HUES64 (cell line): ENCODE data around the gene MITF. TPM values are rescaled to one million over a fixed set of nuclear protein-coding genes. Genes with fewer than 3 reads are reported as not detected.

Experiments
- H3K27ac ChIP-seq: 2 replicates; pipeline ENCODE4 v1.7.0; 2013; ENCODE audit warnings: low read depth, low read length, inconsistent platforms
- H3K27me3 ChIP-seq: 2 replicates; pipeline ENCODE4 v1.6.1; 2013; ENCODE audit warnings: mild to moderate bottlenecking, low read length; ENCODE audit not compliant: insufficient read depth
- H3K36me3 ChIP-seq: 2 replicates; pipeline ENCODE4 v1.6.1; 2013; ENCODE audit warnings: mild to moderate bottlenecking, low read length; ENCODE audit not compliant: insufficient read depth
- H3K4me1 ChIP-seq: 2 replicates; pipeline ENCODE4 v1.6.1; 2013; ENCODE audit warnings: mild to moderate bottlenecking, low read length, moderate library complexity; ENCODE audit not compliant: insufficient read depth
- H3K4me3 ChIP-seq: 2 replicates; pipeline ENCODE4 v1.5.1; 2013; ENCODE audit warnings: mild to moderate bottlenecking, low read length, moderate library complexity
- H3K9ac ChIP-seq: 2 replicates; pipeline ENCODE4 v1.6.1; 2013; ENCODE audit warnings: mild to moderate bottlenecking, low read depth, low read length
- H3K9me3 ChIP-seq: 2 replicates; pipeline ENCODE4 v1.6.1; 2013; ENCODE audit warnings: low read depth, low read length; ENCODE audit not compliant: insufficient read depth
- WGBS: fragments of 150-250, 120-280 bp; methylation state at CpG from one replicate; pipeline ENCODE4 v1.1.7; 2013; ENCODE audit warnings: missing lambda C conversion rate; 5-methylcytosine and 5-hydroxymethylcytosine counted together
- polyA plus RNA-seq, 2 experiments: library from polyadenylated mRNA; stranded (reverse); fragments of 50-300 nt; gene quantifications; one replicate each; pipeline ENCODE4 v1.2.3, GENCODE V29; 2013

MITF gene
- polyA plus RNA-seq (2013, experiment 1 of 2): 0.30 TPM
- polyA plus RNA-seq (2013, experiment 2 of 2): 0.51 TPM

- Histone ChIP-seq H3K4me3 (peak within 1 kb of the TSS; percentile 96), H3K9ac (peak within 1 kb of the TSS; percentile 24; the same call in 1 of the 2 replicates), H3K27ac (no peak within 1 kb of the TSS)
These were observed at the start of gene MITF for GRCh38 chr3:69739204-69740102. Gene MITF (plus strand): TSS chr3:69739464. CDS start chr3:69739598, 134 bp downstream.

GRCh38 chr3:69691860-69692259 lies 47.4 kb upstream of the MITF start:
- WGBS: 91% methylated on average over 4 of the region's 4 CpGs
- H3K36me3 ChIP-seq: no peaks in the 10 kb centered on the region
- H3K9me3 ChIP-seq: no peaks in the 10 kb centered on the region
- no peak overlapping the region for H3K27ac ChIP-seq
- no peaks in the 10 kb centered on the region for H3K4me1 ChIP-seq
- no peak overlapping the region for H3K9ac ChIP-seq
- peaks cover 32% of the 10 kb centered on the region for H3K27me3 ChIP-seq
- H3K4me3 ChIP-seq: no peak overlapping the region

More at GRCh38 chr3:69739204-69740102, at the start of gene MITF:
- Histone ChIP-seq H3K36me3 (no peaks in the 10 kb centered on the region), H3K9me3 (no peaks in the 10 kb centered on the region), H3K27me3 (peaks cover 66% of the 10 kb centered on the region), H3K4me1 (peaks cover 5% of the 10 kb centered on the region)
- under 1% methylated on average over 81 of the region's 81 CpGs for WGBS

GRCh38 chr3:69692761-69693160 lies 46.5 kb upstream of the MITF start:
- 93% methylated on average over 2 of the region's 2 CpGs for WGBS
- Histone ChIP-seq H3K9ac (no peak overlapping the region), H3K4me3 (no peak overlapping the region), H3K27ac (no peak overlapping the region), H3K27me3 (peaks cover 23% of the 10 kb centered on the region; the same call in 1 of the 2 replicates), H3K4me1 (no peaks in the 10 kb centered on the region), H3K9me3 (no peaks in the 10 kb centered on the region), H3K36me3 (no peaks in the 10 kb centered on the region)

- Histone ChIP-seq H3K36me3 (no peaks in the 10 kb centered on the region), H3K27ac (no peak overlapping the region), H3K9ac (no peak overlapping the region), H3K9me3 (no peaks in the 10 kb centered on the region), H3K4me3 (no peak overlapping the region), H3K27me3 (0 out of 2 replicates have a peak, but pooled peaks cover under 1% of the 10 kb centered on the region), H3K4me1 (no peaks in the 10 kb centered on the region)
- WGBS: 93% methylated on average over 2 of the region's 2 CpGs
These were observed 43.8 kb upstream of the MITF start for GRCh38 chr3:69695443-69695842.

- Histone ChIP-seq H3K27me3 (no peaks in the 10 kb centered on the region), H3K36me3 (no peaks in the 10 kb centered on the region), H3K9ac (no peak overlapping the region), H3K4me1 (no peaks in the 10 kb centered on the region), H3K4me3 (no peak overlapping the region), H3K9me3 (peaks cover 3% of the 10 kb centered on the region; the same call in 1 of the 2 replicates), H3K27ac (no peak overlapping the region)
- WGBS: 90% methylated on average over 2 of the region's 4 CpGs
These were observed 43.3 kb upstream of the MITF start for GRCh38 chr3:69695933-69696332.

- Histone ChIP-seq H3K36me3 (no peaks in the 10 kb centered on the region), H3K4me3 (no peak overlapping the region), H3K9me3 (peaks cover 6% of the 10 kb centered on the region; the same call in 1 of the 2 replicates), H3K9ac (no peak overlapping the region), H3K27ac (no peak overlapping the region), H3K4me1 (no peaks in the 10 kb centered on the region), H3K27me3 (no peaks in the 10 kb centered on the region)
- WGBS: 85% methylated on average over 1 of the region's 1 CpG
These were observed 42.9 kb upstream of the MITF start for GRCh38 chr3:69696367-69696766.

GRCh38 chr3:69697381-69697780 lies 41.9 kb upstream of the MITF start:
- 74% methylated on average over 5 of the region's 5 CpGs for WGBS
- no peak overlapping the region for H3K27ac ChIP-seq
- H3K27me3 ChIP-seq: no peaks in the 10 kb centered on the region

GRCh38 chr3:69698728-69699127 lies 40.5 kb upstream of the MITF start:
- Histone ChIP-seq H3K36me3 (no peaks in the 10 kb centered on the region), H3K4me1 (no peaks in the 10 kb centered on the region), H3K9me3 (peaks cover 6% of the 10 kb centered on the region; the same call in 1 of the 2 replicates), H3K27me3 (no peaks in the 10 kb centered on the region), H3K27ac (no peak overlapping the region), H3K9ac (no peak overlapping the region), H3K4me3 (no peak overlapping the region)
- 94% methylated on average over 1 of the region's 2 CpGs for WGBS

More at GRCh38 chr3:69697381-69697780, 41.9 kb upstream of the MITF start:
- Histone ChIP-seq H3K36me3 (no peaks in the 10 kb centered on the region), H3K9ac (no peak overlapping the region), H3K9me3 (peaks cover 6% of the 10 kb centered on the region; the same call in 1 of the 2 replicates), H3K4me1 (no peaks in the 10 kb centered on the region), H3K4me3 (no peak overlapping the region)

GRCh38 chr3:69699183-69699582 lies 40.1 kb upstream of the MITF start:
- Histone ChIP-seq H3K27me3 (no peaks in the 10 kb centered on the region), H3K36me3 (no peaks in the 10 kb centered on the region), H3K9me3 (peaks cover 6% of the 10 kb centered on the region; the same call in 1 of the 2 replicates), H3K4me1 (no peaks in the 10 kb centered on the region), H3K4me3 (no peak overlapping the region), H3K9ac (no peak overlapping the region), H3K27ac (no peak overlapping the region)
- WGBS: 91% methylated on average over 1 of the region's 1 CpG

- Histone ChIP-seq H3K4me3 (no peak overlapping the region), H3K27me3 (no peaks in the 10 kb centered on the region), H3K4me1 (no peaks in the 10 kb centered on the region), H3K27ac (no peak overlapping the region), H3K9ac (no peak overlapping the region), H3K9me3 (peaks cover 6% of the 10 kb centered on the region; the same call in 1 of the 2 replicates), H3K36me3 (no peaks in the 10 kb centered on the region)
- 100% methylated on average over 1 of the region's 1 CpG for WGBS
These were observed 38.3 kb upstream of the MITF start for GRCh38 chr3:69700949-69701348.

GRCh38 chr3:69710153-69710977 lies 28.9 kb upstream of the MITF start:
- WGBS: 81% methylated on average over 3 of the region's 4 CpGs
- Histone ChIP-seq H3K4me1 (no peaks in the 10 kb centered on the region), H3K9me3 (no peaks in the 10 kb centered on the region), H3K36me3 (no peaks in the 10 kb centered on the region), H3K9ac (no peak overlapping the region), H3K27me3 (no peaks in the 10 kb centered on the region), H3K4me3 (no peak overlapping the region), H3K27ac (no peak overlapping the region)
